HG03457 (cell line): Measurements from ENCODE around the gene VENTX.
"Not testable (repeated sequence)": the region's sequence is repeated elsewhere in the genome, so short reads cannot be mapped to it uniquely, and the experiment has no call there.

Experiments used
- ATAC-seq: cut with Tn5 transposase; IDR thresholded peaks from one replicate; pipeline ENCODE4 v1.9.1; 2021; ENCODE audit warnings: moderate number of reproducible peaks; ENCODE audit not compliant: unreplicated experiment

Gene VENTX

GRCh38 chr10:133253361-133253955, 15.8 kb downstream of the VENTX start:
- no peak for ATAC-seq

- no peak for ATAC-seq
These were observed 16.9 kb downstream of the VENTX start for GRCh38 chr10:133254421-133255120.

- no peak for ATAC-seq
These were observed 17.7 kb downstream of the VENTX start for GRCh38 chr10:133255323-133255722.

- ATAC-seq, result no peak
These were observed 19.9 kb downstream of the VENTX start for GRCh38 chr10:133257489-133258065.

GRCh38 chr10:133258066-133258817, 20.6 kb downstream of the VENTX start:
- ATAC-seq, result no peak

GRCh38 chr10:133258818-133259601, 21.4 kb downstream of the VENTX start:
- no peak for ATAC-seq

GRCh38 chr10:133259602-133259989, 21.9 kb downstream of the VENTX start:
- no peak for ATAC-seq

GRCh38 chr10:133260895-133261725, 23.5 kb downstream of the VENTX start:
- peak; percentile 43 for ATAC-seq

- peak; percentile 38 for ATAC-seq
These were observed 24.2 kb downstream of the VENTX start for GRCh38 chr10:133261726-133262325.

GRCh38 chr10:133262696-133263095, 25.0 kb downstream of the VENTX start:
- ATAC-seq, result no peak

GRCh38 chr10:133263674-133264073, 26.0 kb downstream of the VENTX start:
- no peak for ATAC-seq

- no peak for ATAC-seq
These were observed 26.8 kb downstream of the VENTX start for GRCh38 chr10:133264461-133264860.

- not testable (repeated sequence) for ATAC-seq
These were observed 27.4 kb downstream of the VENTX start for GRCh38 chr10:133265052-133265451.

GRCh38 chr10:133266056-133266795, 28.6 kb downstream of the VENTX start:
- no peak for ATAC-seq

- ATAC-seq, result no peak
These were observed 29.6 kb downstream of the VENTX start for GRCh38 chr10:133267293-133267692.

- no peak for ATAC-seq
These were observed 30.2 kb downstream of the VENTX start for GRCh38 chr10:133267829-133268228.

- ATAC-seq, result no peak
These were observed 30.9 kb downstream of the VENTX start for GRCh38 chr10:133268532-133268931.

- no peak for ATAC-seq
These were observed 31.7 kb downstream of the VENTX start for GRCh38 chr10:133269367-133269766.

- no peak for ATAC-seq
These were observed 32.5 kb downstream of the VENTX start for GRCh38 chr10:133270204-133270603.
